Vagina (tissue), 2 donors: ENCODE data around the gene PROZ.

ENCODE experiments used
- POLR2A ChIP-seq, 2 donors: fragments of 450-650 bp; IDR thresholded peaks; one replicate each; pipeline ENCODE4 v1.6.1; 2017; ENCODE audit warnings: antibody characterized with exemption in 2 of 2, mild to moderate bottlenecking in 2 of 2, moderate library complexity in 2 of 2
- TF ChIP-seq, protein P1 (sequence below), 3 experiments: fragments of 450-650 bp in 2 of 3; fragments of 200-600 bp in 1 of 3; sonication (generic) in 1 of 3; IDR thresholded peaks; one replicate each; pipeline ENCODE4 v1.5.1; 2017 to 2019; ENCODE audit warnings: antibody characterized with exemption in 3 of 3, mild to moderate bottlenecking in 2 of 3, moderate library complexity in 2 of 3

DNA sequence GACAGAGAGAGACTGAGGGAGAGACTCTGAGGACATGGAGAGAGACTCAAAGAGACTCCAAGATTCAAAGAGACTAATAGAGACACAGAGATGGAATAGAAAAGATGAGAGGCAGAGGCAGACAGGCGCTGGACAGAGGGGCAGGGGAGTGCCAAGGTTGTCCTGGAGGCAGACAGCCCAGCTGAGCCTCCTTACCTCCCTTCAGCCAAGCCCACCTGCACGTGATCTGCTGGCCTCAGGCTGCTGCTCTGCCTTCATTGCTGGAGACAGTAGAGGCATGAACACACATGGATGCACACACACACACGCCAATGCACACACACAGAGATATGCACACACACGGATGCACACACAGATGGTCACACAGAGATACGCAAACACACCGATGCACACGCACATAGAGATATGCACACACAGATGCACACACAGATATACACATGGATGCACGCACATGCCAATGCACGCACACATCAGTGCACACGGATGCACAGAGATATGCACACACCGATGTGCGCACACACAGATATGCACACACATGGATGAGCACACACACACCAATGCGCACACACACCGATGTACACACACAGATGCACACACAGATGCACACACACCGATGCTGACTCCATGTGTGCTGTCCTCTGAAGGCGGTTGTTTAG lies 39.2 kb upstream of the PROZ start:
- TF ChIP-seq, protein P1, sequence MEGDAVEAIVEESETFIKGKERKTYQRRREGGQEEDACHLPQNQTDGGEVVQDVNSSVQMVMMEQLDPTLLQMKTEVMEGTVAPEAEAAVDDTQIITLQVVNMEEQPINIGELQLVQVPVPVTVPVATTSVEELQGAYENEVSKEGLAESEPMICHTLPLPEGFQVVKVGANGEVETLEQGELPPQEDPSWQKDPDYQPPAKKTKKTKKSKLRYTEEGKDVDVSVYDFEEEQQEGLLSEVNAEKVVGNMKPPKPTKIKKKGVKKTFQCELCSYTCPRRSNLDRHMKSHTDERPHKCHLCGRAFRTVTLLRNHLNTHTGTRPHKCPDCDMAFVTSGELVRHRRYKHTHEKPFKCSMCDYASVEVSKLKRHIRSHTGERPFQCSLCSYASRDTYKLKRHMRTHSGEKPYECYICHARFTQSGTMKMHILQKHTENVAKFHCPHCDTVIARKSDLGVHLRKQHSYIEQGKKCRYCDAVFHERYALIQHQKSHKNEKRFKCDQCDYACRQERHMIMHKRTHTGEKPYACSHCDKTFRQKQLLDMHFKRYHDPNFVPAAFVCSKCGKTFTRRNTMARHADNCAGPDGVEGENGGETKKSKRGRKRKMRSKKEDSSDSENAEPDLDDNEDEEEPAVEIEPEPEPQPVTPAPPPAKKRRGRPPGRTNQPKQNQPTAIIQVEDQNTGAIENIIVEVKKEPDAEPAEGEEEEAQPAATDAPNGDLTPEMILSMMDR (IDR thresholded peaks at IDR 0.05): no peak
- TF ChIP-seq POLR2A (IDR thresholded peaks at IDR 0.05): no peak
